AG10803 (cell line): ENCODE measurements around the gene NIPAL3.

ENCODE experiments used
- DNase-seq: peaks from one replicate; pipeline ENCODE4 v3.0.0; 2010; ENCODE audit warnings: low read depth
- H3K4me3 ChIP-seq: 2 replicates; pipeline ENCODE4 v1.5.1; 2011; ENCODE audit warnings: mild to moderate bottlenecking, low read length, control low read depth
- CTCF ChIP-seq: conservative IDR thresholded peaks from 2 replicates; pipeline ENCODE4 v1.5.1; 2011; ENCODE audit warnings: mild to moderate bottlenecking, low read length, control low read depth, inconsistent platforms

The NIPAL3 gene

DNA sequence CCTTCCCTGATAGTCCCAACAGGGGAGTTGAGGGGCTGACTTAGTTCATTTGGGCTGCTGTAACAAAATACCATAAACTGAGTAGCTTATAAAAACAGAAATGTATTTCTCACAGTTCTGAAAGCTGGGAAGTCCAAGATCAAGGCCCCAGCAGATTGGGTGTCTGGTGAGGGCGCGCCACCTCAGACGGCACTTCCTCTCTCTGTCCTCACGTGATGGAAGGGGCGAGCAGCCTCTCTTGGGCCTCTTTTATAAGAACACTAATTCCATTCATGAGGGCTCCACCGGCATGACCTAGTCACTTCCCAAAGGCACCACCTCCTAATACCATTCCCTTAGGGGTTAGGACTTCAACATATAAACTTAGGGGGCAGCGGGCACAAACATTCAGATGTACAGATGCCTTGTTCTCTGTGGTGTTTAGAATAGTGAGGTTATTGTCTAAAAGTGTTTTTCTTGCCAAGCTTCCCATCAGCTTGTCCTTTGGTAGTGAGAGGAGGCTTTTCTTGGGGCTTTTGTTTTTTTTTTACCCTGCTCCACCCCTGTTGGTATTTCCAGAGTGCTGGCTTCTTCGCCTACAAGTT is 20.3 kb downstream of the NIPAL3 start:
- no peak for TF ChIP-seq CTCF
- DNase-seq: no peak

DNA sequence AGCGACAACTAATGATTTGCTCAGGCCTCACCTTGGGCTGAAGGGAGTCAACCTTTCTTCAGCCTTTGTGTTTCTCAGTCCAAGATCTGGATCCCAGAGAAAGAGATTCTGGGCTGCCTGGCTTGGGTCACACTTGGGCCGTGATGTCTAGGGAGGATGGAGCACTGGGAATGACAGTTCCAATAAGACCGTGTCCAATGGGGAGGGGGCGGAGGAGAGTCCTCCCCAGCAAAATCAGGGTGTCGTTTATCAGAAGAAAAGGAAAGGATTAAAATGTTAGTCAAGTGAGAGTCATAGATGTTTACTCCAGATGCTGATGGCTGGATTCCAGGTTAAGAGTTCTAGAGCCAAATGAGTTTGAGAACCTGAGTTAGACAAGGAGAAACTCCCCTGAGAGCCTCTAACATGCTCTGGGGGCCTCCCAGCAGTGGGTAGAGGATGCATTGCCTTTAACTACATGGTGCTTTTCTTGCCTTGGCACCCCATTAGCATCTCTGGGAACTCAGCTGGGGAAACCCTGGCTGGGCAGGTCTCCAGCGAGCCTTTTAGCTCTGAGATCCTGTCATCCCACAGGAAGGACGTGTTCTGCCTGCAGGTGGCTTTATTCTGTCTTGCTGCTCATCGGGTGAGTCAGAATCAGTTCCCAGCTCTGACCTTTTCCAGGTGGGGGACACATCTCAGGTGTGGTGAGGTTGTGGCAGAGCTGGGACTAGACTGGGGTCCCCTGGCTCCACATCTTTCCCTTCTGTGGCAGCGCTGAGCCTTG is 22.2 kb downstream of the NIPAL3 start:
- DNase-seq: peak; percentile 56
- no peak overlapping the region for H3K4me3 ChIP-seq
- TF ChIP-seq CTCF: no peak

More for the DNA sequence above, 20.3 kb downstream of the NIPAL3 start:
- H3K4me3 ChIP-seq: no peak overlapping the region

GRCh38 chr1:24438423-24438901 is 22.9 kb downstream of the NIPAL3 start:
- no peak overlapping the region for H3K4me3 ChIP-seq
- no peak for TF ChIP-seq CTCF
- peak; percentile 74 for DNase-seq

GRCh38 chr1:24440436-24440835 is 24.8 kb downstream of the NIPAL3 start:
- H3K4me3 ChIP-seq: no peak overlapping the region
- DNase-seq: no peak
- no peak for TF ChIP-seq CTCF

- DNase-seq: no peak
- H3K4me3 ChIP-seq: no peak overlapping the region
- no peak for TF ChIP-seq CTCF
Measured at GRCh38 chr1:24441480-24441879, 25.9 kb downstream of the NIPAL3 start.

- no peak for DNase-seq
- TF ChIP-seq CTCF: no peak
- no peak overlapping the region for H3K4me3 ChIP-seq
Measured at GRCh38 chr1:24441996-24442668, 26.5 kb downstream of the NIPAL3 start.
